NT2/D1 (cell line): ENCODE measurements around the gene CH25H.

Source experiments
- DNase-seq: peaks from one replicate; pipeline ENCODE4 v3.0.0-alpha.2; 2011; ENCODE audit warnings: low read depth, low spot score
- H3K27me3 ChIP-seq: 2 replicates; pipeline ENCODE4 v1.6.0; 2011; ENCODE audit warnings: mild to moderate bottlenecking; ENCODE audit not compliant: insufficient read length, insufficient read depth
- H3K36me3 ChIP-seq: 2 replicates; pipeline ENCODE4 v1.6.1; 2011; ENCODE audit warnings: mild to moderate bottlenecking, low read length, mixed read lengths; ENCODE audit not compliant: insufficient read depth, insufficient read length
- H3K4me1 ChIP-seq: 2 replicates; pipeline ENCODE4 v1.5.1; 2011; ENCODE audit not compliant: insufficient read depth, insufficient read length
- H3K4me3 ChIP-seq: 2 replicates; pipeline ENCODE4 v1.5.1; 2011; ENCODE audit warnings: low read depth; ENCODE audit not compliant: insufficient read length
- H3K9ac ChIP-seq: 2 replicates; pipeline ENCODE4 v1.6.0; 2011; ENCODE audit warnings: low read depth; ENCODE audit not compliant: insufficient read length
- H3K9me3 ChIP-seq: 2 replicates; pipeline ENCODE4 v1.5.1; 2011; ENCODE audit warnings: mild to moderate bottlenecking, low read length; ENCODE audit not compliant: insufficient read depth
- SUZ12 ChIP-seq: IDR thresholded peaks from 2 replicates; pipeline ENCODE4 v1.6.1; 2011; ENCODE audit not compliant: insufficient read length, insufficient read depth; ENCODE audit errors: extremely low read depth
- YY1 ChIP-seq: IDR thresholded peaks from 2 replicates; pipeline ENCODE4 v1.6.1; 2011; ENCODE audit not compliant: insufficient read length, insufficient read depth
- ZNF274 ChIP-seq: IDR thresholded peaks from 2 replicates; pipeline ENCODE4 v1.6.1; 2011; ENCODE audit warnings: mild to moderate bottlenecking, low read depth, low read length

Gene CH25H

DNA sequence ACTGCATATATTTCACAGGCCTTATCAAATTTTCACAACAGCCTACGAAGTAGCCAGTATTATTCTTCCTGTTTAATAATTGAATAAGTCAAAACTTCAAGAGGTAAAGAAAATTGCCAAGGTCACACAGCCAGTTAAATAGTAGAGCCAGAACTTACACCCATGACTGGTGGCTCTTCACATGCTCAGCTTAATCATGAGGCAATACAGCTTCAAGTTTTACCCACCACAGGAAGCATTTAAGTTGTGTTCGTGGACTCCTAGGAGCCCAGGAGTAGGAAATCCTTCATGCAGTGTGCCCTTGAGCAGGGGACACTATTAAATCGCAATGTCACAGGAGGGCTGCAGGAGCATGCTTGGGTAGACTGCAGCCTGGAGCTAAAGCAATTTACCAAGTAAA, 33.4 kb upstream of the CH25H start:
- TF ChIP-seq SUZ12 (no peak), YY1 (no peak), ZNF274 (no peak)
- DNase-seq = no peak
- Histone ChIP-seq H3K27me3 (no peaks in the 10 kb centered on the region), H3K9me3 (no peaks in the 10 kb centered on the region), H3K36me3 (no peaks in the 10 kb centered on the region), H3K9ac (no peak overlapping the region), H3K4me3 (no peak overlapping the region), H3K4me1 (no peaks in the 10 kb centered on the region)

DNA sequence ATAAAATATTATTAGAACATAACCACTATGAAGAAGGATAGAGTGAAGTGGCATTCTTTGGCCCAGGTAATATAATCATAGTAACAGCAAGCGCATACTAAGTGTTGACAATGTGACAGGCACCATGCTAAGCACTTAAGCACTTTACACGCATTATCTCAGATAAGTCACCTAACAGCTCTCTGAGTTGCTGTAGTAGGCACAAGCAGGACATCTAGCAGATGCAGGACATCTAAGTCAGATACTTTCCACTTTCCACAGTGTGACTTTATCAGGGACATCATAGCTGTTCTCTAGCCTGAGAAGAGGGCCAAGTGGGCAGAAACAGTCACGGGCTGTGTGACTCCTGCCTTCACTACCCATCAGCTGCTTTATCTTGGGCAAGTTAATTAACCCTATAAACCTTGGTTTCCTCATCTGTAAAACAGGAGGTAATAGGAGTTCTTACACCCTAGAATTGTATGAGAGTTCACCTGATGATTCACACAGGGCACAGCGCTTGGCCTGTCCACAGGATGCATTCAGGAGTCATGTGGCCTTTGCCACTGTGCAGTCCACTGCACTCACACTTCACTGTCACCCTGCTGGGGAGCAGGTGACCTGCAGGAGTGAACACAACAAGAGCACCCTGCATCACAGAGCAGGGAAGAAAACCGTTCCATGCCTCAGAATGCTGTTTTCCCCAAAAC, 32.0 kb upstream of the CH25H start:
- no peak for DNase-seq
- H3K27me3 ChIP-seq = no peaks in the 10 kb centered on the region
- no peaks in the 10 kb centered on the region for H3K36me3 ChIP-seq
- H3K9me3 ChIP-seq = no peaks in the 10 kb centered on the region
- no peak overlapping the region for H3K4me3 ChIP-seq
- H3K4me1 ChIP-seq = peaks cover 4% of the 10 kb centered on the region
- TF ChIP-seq YY1 (no peak), SUZ12 (no peak), ZNF274 (no peak)
- H3K9ac ChIP-seq = no peak overlapping the region

DNA sequence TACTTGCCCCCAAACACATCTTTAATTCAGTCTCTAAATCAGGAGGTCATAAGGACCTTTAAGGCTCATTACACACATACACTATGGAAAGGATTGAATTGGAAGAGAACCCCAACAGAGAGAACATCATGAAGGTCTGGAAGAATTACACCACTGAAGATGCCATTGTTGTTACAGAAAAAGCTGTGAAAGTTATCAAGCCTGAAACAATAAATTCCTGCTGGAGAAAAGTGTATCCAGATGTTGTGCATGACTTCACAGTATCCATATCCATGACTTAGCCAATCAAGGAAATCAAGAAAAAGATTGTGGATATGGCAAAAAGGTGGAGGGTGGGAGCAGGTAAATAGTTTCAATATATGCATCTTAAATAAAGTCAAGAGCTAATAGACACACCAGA, 30.7 kb upstream of the CH25H start:
- Histone ChIP-seq H3K36me3 (no peaks in the 10 kb centered on the region), H3K9ac (no peak overlapping the region), H3K9me3 (no peaks in the 10 kb centered on the region), H3K4me3 (no peak overlapping the region), H3K27me3 (no peaks in the 10 kb centered on the region), H3K4me1 (peaks cover 4% of the 10 kb centered on the region)
- TF ChIP-seq ZNF274 (no peak), YY1 (no peak), SUZ12 (no peak)
- DNase-seq = no peak

DNA sequence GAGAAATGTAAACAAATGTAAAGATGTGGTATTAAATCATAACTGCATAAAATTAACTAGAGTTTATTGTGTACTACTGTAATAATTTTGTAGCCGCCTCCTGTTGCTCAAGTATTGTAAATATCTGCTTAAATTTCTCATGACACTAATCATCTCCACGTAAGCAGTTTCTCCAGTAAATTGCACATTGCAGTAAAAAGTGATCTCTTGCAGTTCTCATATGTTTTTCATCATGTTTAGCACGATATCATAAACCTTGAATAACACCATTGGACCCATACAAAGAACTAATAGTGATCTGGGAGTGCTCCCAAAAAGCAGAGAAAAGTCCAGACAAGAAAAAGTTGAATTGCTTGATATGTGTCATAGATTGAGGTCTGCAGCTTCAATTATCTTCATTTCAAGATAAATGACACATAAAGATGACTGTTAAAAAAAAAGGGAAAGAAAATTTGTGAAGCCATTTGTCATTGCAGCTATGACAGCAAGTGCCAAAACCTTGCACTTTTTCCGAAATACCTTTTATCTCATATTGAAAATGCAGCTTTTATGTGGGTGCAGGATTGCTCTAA, 29.2 kb upstream of the CH25H start:
- TF ChIP-seq SUZ12 = no peak
- no peak for TF ChIP-seq YY1
- TF ChIP-seq ZNF274 = no peak
- H3K36me3 ChIP-seq = no peaks in the 10 kb centered on the region
- H3K27me3 ChIP-seq = no peaks in the 10 kb centered on the region
- H3K9me3 ChIP-seq = no peaks in the 10 kb centered on the region
- no peak for DNase-seq
- no peak overlapping the region for H3K9ac ChIP-seq
- H3K4me1 ChIP-seq = peaks cover 4% of the 10 kb centered on the region
- no peak overlapping the region for H3K4me3 ChIP-seq

DNA sequence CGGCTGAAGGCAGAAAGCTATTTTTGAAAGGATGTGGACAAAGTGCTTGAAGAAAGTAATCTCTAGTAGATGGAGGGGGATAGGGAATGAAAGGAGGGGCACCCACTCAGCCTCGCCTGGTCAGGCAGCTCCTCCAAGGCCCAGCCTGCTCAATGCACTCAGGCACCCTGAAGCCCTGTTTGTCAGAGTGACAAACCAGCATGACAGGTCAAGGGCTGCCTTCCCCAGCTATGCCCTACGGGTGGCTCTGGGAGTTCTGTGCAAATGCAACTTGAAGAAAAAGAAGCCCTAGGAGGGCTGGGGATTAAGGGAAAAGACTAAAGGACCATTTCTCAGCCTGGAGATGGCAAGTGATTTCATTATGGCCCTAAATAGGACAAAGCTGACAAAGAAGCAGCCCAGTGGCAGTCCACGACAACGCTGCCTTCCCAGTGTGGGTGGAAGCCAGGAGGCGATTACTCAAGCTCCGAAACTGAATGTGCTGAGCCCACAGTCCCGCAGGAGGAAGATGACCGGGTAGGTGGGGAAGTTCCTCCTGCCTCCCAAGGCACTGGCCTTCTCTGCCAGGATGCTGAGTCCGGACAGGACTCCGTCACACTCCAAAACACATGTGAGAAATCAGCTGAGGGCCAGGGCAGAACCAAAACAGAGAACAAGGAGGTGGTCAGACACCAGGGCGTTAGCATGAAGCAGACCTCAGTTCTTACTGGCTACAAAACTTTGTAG, 28.1 kb upstream of the CH25H start:
- Histone ChIP-seq H3K9me3 (no peaks in the 10 kb centered on the region), H3K4me1 (peaks cover 4% of the 10 kb centered on the region), H3K9ac (no peak overlapping the region), H3K36me3 (no peaks in the 10 kb centered on the region), H3K27me3 (no peaks in the 10 kb centered on the region), H3K4me3 (no peak overlapping the region)
- TF ChIP-seq ZNF274 (no peak), SUZ12 (no peak), YY1 (no peak)
- peak; percentile 23 for DNase-seq

DNA sequence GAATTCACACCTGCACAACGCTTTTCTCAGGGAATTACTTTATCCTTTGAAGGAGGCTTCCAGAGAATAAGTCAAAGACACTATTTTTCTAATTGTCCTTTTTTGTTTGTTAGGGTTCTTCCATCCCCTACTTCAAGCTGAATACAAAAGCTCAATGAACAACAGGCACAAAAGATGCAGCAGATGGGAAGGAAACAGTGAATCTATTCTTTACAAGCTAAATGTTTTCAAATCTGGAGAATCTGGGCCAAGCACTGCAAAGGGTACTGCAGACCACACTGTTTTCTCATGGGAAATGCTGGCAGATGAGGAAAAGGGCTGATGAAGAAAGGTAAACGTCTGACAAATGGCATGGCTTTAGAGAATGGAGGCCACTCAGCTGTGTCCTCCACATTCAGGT, 25.9 kb upstream of the CH25H start:
- H3K4me1 ChIP-seq = peaks cover 4% of the 10 kb centered on the region
- no peaks in the 10 kb centered on the region for H3K9me3 ChIP-seq
- no peaks in the 10 kb centered on the region for H3K36me3 ChIP-seq
- no peak for DNase-seq
- TF ChIP-seq ZNF274 (no peak), YY1 (no peak), SUZ12 (no peak)
- no peak overlapping the region for H3K9ac ChIP-seq
- no peak overlapping the region for H3K4me3 ChIP-seq
- no peaks in the 10 kb centered on the region for H3K27me3 ChIP-seq

DNA sequence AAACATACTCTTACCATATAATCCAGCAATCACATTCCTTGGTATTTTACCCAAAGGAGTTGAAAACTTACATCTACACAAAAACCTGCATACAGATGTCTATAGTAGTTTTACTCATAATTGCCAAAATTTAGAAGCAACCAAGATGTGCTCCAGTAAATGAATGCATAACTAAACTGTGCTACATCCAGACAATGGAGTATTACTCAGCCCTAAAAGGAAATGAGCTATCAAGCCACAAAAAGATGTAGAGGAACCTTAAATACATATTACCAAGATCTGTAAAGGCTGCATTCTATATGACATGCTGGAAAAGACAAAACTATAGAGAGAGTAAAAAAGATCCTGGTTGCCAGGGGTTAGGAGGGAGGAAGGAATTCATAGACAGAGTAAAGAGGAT, 21.8 kb upstream of the CH25H start:
- no peak overlapping the region for H3K9ac ChIP-seq
- no peak for TF ChIP-seq SUZ12
- TF ChIP-seq YY1 = no peak
- TF ChIP-seq ZNF274 = no peak
- no peaks in the 10 kb centered on the region for H3K27me3 ChIP-seq
- H3K4me3 ChIP-seq = no peak overlapping the region
- no peaks in the 10 kb centered on the region for H3K4me1 ChIP-seq
- no peaks in the 10 kb centered on the region for H3K36me3 ChIP-seq
- no peak for DNase-seq
- no peaks in the 10 kb centered on the region for H3K9me3 ChIP-seq
